NB4 (cell line): ENCODE data around the gene CDH4.

ENCODE experiments used
- DNase-seq: peaks from one replicate; pipeline ENCODE4 v3.0.0; 2010; ENCODE audit warnings: low read depth
- H3K4me3 ChIP-seq: one replicate; pipeline ENCODE4 v1.5.1; 2011; ENCODE audit warnings: mild to moderate bottlenecking, low read depth, low read length, moderate library complexity
- MYC ChIP-seq: IDR thresholded peaks from 2 replicates; pipeline ENCODE4 v1.6.1; 2011; ENCODE audit warnings: low read depth, low read length
- POLR2A ChIP-seq: IDR thresholded peaks from 2 replicates; pipeline ENCODE4 v1.6.1; 2011; ENCODE audit warnings: mild to moderate bottlenecking; ENCODE audit not compliant: insufficient read length; ENCODE audit errors: extremely low read depth
- TF ChIP-seq, protein P1 (sequence below): IDR thresholded peaks from 2 replicates; pipeline ENCODE4 v1.6.1; 2011; ENCODE audit warnings: low read depth, low read length
- TF ChIP-seq, protein P2 (sequence below): IDR thresholded peaks from one replicate; pipeline ENCODE4 v1.5.1; 2012; ENCODE audit warnings: low read depth, low read length

The CDH4 gene

DNA sequence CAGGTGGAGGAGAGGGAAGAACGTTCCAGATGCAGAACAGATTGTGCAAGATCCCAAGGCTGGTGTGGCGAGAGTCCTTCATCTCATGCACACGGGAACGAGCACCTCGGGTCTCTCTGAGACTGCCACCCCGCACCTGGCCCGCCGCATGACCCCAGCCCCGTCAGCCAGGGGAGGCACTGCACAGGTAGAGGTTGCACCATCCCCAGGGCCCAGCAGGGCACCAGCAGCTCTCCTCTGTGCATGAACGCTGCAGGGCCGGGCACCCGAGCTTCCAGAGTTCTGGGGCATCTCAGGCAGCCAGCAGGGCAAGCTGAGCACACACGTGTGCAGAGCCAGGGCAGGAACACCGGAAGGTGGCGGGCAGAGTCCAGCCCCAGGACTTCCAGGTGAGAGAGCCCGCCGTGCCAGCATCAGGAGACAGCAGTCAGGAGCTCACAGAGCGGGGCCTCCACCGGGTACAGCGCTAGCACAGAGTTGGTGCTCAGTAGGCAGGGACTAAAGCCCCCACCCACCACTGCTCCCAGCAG, 620.4 kb downstream of the CDH4 start:
- DNase-seq, result no peak
- TF ChIP-seq, protein P1, sequence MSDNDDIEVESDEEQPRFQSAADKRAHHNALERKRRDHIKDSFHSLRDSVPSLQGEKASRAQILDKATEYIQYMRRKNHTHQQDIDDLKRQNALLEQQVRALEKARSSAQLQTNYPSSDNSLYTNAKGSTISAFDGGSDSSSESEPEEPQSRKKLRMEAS, result no peak
- TF ChIP-seq, protein P2, sequence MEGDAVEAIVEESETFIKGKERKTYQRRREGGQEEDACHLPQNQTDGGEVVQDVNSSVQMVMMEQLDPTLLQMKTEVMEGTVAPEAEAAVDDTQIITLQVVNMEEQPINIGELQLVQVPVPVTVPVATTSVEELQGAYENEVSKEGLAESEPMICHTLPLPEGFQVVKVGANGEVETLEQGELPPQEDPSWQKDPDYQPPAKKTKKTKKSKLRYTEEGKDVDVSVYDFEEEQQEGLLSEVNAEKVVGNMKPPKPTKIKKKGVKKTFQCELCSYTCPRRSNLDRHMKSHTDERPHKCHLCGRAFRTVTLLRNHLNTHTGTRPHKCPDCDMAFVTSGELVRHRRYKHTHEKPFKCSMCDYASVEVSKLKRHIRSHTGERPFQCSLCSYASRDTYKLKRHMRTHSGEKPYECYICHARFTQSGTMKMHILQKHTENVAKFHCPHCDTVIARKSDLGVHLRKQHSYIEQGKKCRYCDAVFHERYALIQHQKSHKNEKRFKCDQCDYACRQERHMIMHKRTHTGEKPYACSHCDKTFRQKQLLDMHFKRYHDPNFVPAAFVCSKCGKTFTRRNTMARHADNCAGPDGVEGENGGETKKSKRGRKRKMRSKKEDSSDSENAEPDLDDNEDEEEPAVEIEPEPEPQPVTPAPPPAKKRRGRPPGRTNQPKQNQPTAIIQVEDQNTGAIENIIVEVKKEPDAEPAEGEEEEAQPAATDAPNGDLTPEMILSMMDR, result no peak
- TF ChIP-seq MYC (no peak), POLR2A (no peak)
- H3K4me3 ChIP-seq, result no peak overlapping the region

DNA sequence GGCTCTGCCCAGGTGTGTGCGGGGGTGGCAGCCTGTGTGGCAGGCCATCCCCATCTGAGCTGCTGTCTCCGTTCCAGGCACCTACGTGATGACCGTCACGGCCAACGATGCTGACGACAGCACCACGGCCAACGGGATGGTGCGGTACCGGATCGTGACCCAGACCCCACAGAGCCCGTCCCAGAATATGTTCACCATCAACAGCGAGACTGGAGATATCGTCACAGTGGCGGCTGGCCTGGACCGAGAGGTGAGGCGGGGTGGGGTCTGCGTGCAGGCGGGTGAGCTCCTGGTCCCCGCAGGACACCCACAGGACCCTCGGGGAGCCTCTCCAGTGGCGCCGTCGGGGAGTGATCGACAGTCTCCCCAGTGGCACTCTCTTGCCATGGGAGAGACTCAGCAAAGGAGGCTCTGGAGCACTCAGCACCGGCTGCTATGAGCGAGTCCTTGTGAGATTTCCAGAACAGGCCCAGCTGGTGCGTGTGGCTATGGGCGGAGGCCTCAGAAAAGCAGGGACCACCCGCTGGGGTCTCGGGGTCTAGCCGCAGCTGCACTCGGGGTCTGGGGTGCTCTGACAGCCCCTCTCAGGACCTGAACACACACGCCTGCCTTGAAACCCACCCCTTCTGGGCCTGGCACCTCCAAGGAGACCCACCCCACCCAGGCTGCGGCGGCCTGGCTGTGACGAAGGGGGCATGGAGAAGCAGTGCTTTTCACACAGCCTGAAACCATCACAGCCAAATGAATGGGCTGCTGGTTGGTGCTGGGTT, 621.8 kb downstream of the CDH4 start:
- TF ChIP-seq, protein P1, result no peak
- TF ChIP-seq MYC, result no peak
- no peak for TF ChIP-seq POLR2A
- TF ChIP-seq, protein P2, result no peak
- no peak for DNase-seq
- H3K4me3 ChIP-seq, result no peak overlapping the region

DNA sequence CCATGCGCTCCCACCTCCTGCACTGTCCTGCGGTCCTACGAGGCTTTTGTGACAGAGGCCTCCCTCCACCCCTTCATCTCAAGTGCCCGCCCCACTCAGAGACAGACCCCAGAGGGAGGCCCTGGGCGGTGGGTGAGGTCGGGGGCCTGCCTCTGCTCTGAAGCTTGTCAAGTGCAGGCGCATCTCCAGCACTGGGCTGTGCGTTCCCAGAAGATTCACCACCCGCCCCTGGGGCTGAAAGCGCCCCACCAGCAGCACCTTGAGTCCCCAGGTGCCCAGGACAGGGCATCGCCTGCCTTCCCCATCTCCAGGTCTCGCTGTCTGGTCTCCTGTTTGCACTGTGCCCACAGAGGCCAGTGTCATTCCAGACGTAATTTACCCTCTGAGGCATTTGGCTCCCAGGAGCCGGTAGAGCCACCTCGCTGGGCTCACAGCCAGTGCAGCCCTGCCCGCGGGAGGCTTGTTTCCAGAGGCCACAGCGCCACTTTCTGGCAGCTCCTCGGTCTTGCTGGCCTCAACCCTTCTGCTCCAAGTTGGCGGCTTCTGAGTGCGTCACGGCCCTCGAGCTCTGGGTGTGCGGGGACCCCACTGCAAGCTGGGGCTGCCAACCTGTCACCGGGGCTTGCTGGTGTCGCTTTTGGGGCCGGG, 622.5 kb downstream of the CDH4 start:
- TF ChIP-seq MYC, result no peak
- TF ChIP-seq, protein P2, result peak; percentile 40
- peak; percentile 48 for DNase-seq
- H3K4me3 ChIP-seq, result no peak overlapping the region

DNA sequence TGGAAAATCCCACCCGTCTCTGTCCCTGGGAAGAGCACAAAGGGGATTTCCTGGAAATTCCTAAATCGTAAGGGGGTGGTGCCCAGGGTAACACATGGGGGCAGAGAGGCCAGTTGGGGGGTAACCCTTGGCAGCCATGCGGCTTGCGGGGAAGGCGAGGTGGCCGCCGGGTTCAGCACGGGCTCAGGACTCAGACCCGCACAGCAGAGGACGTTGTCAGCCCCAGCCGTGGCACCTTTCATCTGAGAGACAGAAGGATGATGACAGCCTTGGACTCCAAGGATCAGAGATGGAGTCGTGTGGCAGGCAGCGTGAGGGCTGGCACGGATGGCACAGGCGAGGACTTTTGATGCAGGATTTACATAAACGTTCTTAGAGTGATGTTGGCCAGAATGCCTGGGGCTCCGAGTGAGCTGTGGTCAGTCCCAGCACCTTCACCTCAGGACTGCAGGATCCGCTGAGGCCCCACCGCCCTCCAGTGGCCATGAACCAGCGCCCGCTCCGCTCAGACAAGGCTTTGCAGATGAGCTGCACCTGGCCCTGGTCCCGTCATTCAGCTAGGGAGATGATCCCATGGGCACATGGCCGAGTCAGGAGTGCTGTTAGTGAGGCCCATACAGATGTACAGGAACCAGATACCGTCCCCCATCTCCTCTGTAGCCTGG, 623.3 kb downstream of the CDH4 start:
- TF ChIP-seq, protein P2, result no peak
- TF ChIP-seq POLR2A (no peak), MYC (no peak)
- TF ChIP-seq, protein P1, result no peak
- DNase-seq, result no peak
- no peak overlapping the region for H3K4me3 ChIP-seq

DNA sequence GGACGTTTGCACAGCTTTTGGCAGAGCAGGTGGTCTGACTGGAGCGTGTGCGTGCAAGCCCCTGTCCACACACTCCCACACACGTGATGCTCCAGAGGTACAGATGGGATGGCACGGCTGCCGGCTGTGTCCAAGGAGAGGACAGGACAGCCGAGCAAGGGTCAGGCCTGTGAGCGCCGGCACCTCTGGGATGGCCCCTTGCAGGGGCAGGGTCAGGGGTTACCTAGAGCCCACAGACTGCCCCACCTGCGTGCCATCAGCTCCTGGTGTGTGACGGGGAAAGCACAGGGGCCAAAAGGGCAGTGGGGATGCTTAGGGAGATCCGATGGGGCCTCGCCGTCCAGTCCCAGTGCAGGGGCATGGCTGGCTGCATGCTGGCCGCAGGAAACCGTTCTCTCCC, 623.9 kb downstream of the CDH4 start:
- TF ChIP-seq, protein P2, result no peak
- TF ChIP-seq, protein P1, result no peak
- no peak for TF ChIP-seq POLR2A
- no peak for TF ChIP-seq MYC
- no peak overlapping the region for H3K4me3 ChIP-seq
- no peak for DNase-seq
